ENCODE results near the gene AP1B1. TPM values are rescaled to one million over a fixed set of nuclear protein-coding genes. Genes with fewer than 3 reads are reported as not detected.

Gene AP1B1
- polyA plus RNA-seq, 1 donor (not counting 4 experiments of a cell fraction or from before 2014, with no cell fraction given): 55.3 TPM

- Histone ChIP-seq H3K27ac (ENCODE audit: control insufficient read depth, insufficient read depth, low read length) (no peak overlapping the region), H3K4me3 (ENCODE audit: control insufficient read depth in 2 of 3, extremely low read depth in 1 of 3, insufficient read depth in 2 of 3, low read depth in 1 of 3, low read length in 3 of 3) (no peak overlapping the region), H3K4me2 (ENCODE audit: control insufficient read depth, extremely low read depth, insufficient read depth, low read depth, low read length) (no peak overlapping the region), H3K79me2 (ENCODE audit: control insufficient read depth, insufficient read depth, low read length) (no peaks in the 10 kb centered on the region), H4K20me1 (ENCODE audit: control insufficient read depth, extremely low read depth, insufficient read depth, low read length) (peaks cover 15% of the 10 kb centered on the region), H3K9me1 (ENCODE audit: control insufficient read depth, extremely low read depth, insufficient read depth, low read length) (peaks cover 7% of the 10 kb centered on the region), H3K9ac (ENCODE audit: control insufficient read depth, extremely low read depth, insufficient read depth, low read length) (no peak overlapping the region), H3K27me3 (ENCODE audit: control insufficient read depth, extremely low read depth, insufficient read depth, low read length) (no peaks in the 10 kb centered on the region), H3K4me1 (ENCODE audit: control insufficient read depth, extremely low read depth, insufficient read depth, low read length) (peaks cover 53% of the 10 kb centered on the region), H2AFZ (ENCODE audit: control insufficient read depth, low read length) (no peak overlapping the region), H3K9me3 (ENCODE audit: control insufficient read depth, low read depth, low read length) (no peaks in the 10 kb centered on the region), H3K36me3 (ENCODE audit: control insufficient read depth in 2 of 2, extremely low read depth in 1 of 2, insufficient read depth in 2 of 2, low read length in 2 of 2) (peaks cover 26 to 58% of the 10 kb centered on the region in 2 experiments)
- FAIRE-seq (no peak), DNase-seq (ENCODE audit: low read depth, low spot score) (no peak)
- dilution Hi-C loops (cut with MboI; ENCODE audit: extremely low pct_ligation_motif_present, low sequenced_read_pairs): no loop called here
- no peak for TF ChIP-seq EZH2 (IDR thresholded peaks at IDR 0.05; ENCODE audit: low read length)
- TF ChIP-seq CTCF (optimal IDR thresholded peaks at IDR 0.05 in 1 of 3, IDR thresholded peaks at IDR 0.05 in 1 of 3, conservative IDR thresholded peaks at IDR 0.05 in 1 of 3; ENCODE audit: extremely low read depth in 1 of 3, insufficient read depth in 2 of 3, low read length in 3 of 3): no peak
These were observed 47.1 kb downstream of the AP1B1 start for GRCh38 chr22:29341056-29341848.

- Histone ChIP-seq H3K9me3 (ENCODE audit: control insufficient read depth, low read depth, low read length) (no peaks in the 10 kb centered on the region), H3K9me1 (ENCODE audit: control insufficient read depth, extremely low read depth, insufficient read depth, low read length) (peaks cover 7% of the 10 kb centered on the region), H3K36me3 (ENCODE audit: control insufficient read depth in 2 of 2, extremely low read depth in 1 of 2, insufficient read depth in 2 of 2, low read length in 2 of 2) (peaks cover 26 to 61% of the 10 kb centered on the region in 2 experiments), H3K4me3 (ENCODE audit: control insufficient read depth in 2 of 3, extremely low read depth in 1 of 3, insufficient read depth in 2 of 3, low read depth in 1 of 3, low read length in 3 of 3) (no peak overlapping the region), H2AFZ (ENCODE audit: control insufficient read depth, low read length) (no peak overlapping the region), H3K27ac (ENCODE audit: control insufficient read depth, insufficient read depth, low read length) (no peak overlapping the region), H3K4me2 (ENCODE audit: control insufficient read depth, extremely low read depth, insufficient read depth, low read depth, low read length) (no peak overlapping the region), H4K20me1 (ENCODE audit: control insufficient read depth, extremely low read depth, insufficient read depth, low read length) (peaks cover 15% of the 10 kb centered on the region), H3K79me2 (ENCODE audit: control insufficient read depth, insufficient read depth, low read length) (no peaks in the 10 kb centered on the region), H3K27me3 (ENCODE audit: control insufficient read depth, extremely low read depth, insufficient read depth, low read length) (no peaks in the 10 kb centered on the region), H3K4me1 (ENCODE audit: control insufficient read depth, extremely low read depth, insufficient read depth, low read length) (peaks cover 53% of the 10 kb centered on the region), H3K9ac (ENCODE audit: control insufficient read depth, extremely low read depth, insufficient read depth, low read length) (no peak overlapping the region)
- TF ChIP-seq CTCF (optimal IDR thresholded peaks at IDR 0.05 in 1 of 3, IDR thresholded peaks at IDR 0.05 in 1 of 3, conservative IDR thresholded peaks at IDR 0.05 in 1 of 3; ENCODE audit: extremely low read depth in 1 of 3, insufficient read depth in 2 of 3, low read length in 3 of 3): no peak
- no peak for TF ChIP-seq EZH2 (IDR thresholded peaks at IDR 0.05; ENCODE audit: low read length)
- dilution Hi-C loops (cut with MboI; ENCODE audit: extremely low pct_ligation_motif_present, low sequenced_read_pairs): no loop called here
- DNase-seq (ENCODE audit: low read depth, low spot score) (no peak), FAIRE-seq (no peak)
These were observed 47.8 kb downstream of the AP1B1 start for GRCh38 chr22:29340566-29340965.

All from keratinocyte (primary cell).